HG03064 (cell line): Measurements from ENCODE around the gene SETBP1.

Experiments used
- ATAC-seq: cut with Tn5 transposase; IDR thresholded peaks from one replicate; pipeline ENCODE4 v1.9.1; 2021; ENCODE audit warnings: low read depth; ENCODE audit not compliant: unreplicated experiment

SETBP1 gene

DNA sequence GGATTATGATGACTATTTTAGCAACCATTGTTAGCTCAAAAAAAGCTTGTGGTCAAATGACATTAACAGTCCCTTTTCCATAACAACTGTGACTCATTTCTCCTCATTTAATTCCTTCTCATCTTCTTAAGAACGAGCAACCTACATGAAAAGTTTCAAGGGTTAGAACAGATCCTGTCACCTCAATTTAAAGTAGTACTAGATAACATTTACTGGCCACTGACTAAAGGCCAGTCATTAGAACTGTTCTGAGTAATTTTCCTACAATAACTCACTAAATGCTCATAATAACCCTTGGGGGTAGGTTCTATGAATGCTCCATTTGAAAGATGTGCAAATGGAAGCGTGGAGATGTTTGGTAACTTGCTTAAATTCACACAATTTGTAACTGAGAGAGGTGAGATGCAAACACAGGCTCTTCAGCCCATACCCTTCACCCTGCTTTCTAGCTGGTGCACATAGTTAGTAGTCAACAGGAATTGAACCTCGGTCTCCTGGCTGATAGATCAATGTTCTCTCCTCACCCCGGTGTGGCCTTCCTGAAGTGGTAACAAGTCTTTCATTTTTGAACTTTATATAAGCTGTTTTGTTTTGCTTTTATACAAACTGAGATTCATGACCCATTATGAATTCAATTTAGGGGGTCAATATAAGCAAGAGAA lies 212.5 kb downstream of the SETBP1 start:
- ATAC-seq = no peak

DNA sequence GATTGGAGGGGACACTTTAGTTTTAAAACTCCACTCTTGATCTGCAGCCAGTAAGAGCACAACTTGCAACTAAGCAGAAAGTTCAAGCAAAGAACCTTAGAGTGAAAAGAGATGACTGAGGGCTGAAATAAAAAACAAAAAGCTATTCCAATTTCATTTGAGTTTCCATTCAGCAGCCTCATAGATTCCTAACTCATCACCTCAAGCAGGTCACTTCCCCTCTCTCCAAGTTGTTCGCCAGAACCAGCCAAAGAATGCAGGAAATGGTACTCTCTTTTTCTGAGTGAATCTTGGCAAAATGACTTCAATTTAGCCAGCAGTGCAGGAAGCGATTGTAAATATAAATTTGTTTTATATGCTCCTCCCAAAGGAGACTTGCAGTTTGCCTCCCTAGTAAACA lies 213.3 kb downstream of the SETBP1 start:
- no peak for ATAC-seq

- ATAC-seq = no peak
Observed at GRCh38 chr18:44895176-44895798, 214.6 kb downstream of the SETBP1 start.

- ATAC-seq = no peak
Observed at GRCh38 chr18:44896846-44897245, 216.2 kb downstream of the SETBP1 start.

DNA sequence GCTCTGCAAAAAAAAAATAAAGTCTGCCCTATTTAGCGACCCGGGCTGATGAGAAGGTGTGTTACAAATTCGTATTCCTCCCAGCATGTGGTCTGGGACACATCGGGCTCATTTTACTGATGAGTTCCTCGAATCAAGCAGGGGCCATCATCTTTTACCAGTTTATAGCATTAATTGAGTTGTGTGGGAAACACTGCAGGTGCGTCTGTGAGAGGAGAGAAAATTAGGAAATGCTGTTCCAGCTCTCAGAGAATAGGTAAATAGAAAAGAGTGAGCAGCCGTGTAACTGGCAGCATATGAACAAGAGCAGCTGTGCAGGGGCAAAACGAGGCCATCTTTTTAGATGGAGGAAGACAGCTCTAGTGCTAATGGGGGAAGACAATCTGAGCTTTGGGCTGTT lies 216.7 kb downstream of the SETBP1 start:
- ATAC-seq = no peak

DNA sequence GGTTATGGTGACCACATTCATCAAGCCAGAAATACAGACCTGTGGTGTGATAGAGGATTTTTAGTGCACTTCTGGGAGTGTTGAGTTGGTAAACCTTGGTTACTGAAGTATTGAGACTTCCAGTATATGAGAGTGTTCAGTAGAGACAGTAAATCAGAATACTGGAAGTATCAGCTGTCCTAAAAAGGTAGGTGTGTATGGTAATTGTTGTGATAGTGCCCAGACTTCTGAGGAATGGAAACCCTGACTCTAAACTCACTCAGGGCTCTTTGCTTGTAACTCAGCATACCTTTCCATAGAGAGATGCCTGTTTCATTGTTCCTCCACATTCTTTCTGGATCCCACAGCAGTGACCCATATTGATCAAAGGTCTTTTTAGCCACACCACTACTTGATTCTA lies 217.1 kb downstream of the SETBP1 start:
- no peak for ATAC-seq

DNA sequence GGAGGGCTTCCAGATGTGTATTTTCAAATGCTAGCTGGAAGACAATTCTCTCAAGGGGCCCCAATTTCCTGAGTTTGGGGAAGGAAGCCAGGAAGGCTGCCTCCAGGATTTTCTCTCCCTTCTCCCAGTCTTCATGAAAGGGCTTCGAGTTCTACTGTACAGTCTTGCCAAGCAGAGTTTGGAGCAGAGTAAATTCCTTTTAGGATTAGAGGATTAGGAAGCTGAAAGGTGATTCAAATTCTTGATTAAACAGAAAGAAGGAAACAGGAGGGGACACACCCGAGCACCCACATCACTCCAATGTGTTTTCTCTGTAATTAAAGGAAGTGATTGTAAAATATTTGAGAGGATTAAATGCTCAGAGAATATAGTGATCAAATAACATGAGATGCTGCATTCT lies 217.8 kb downstream of the SETBP1 start:
- no peak for ATAC-seq

DNA sequence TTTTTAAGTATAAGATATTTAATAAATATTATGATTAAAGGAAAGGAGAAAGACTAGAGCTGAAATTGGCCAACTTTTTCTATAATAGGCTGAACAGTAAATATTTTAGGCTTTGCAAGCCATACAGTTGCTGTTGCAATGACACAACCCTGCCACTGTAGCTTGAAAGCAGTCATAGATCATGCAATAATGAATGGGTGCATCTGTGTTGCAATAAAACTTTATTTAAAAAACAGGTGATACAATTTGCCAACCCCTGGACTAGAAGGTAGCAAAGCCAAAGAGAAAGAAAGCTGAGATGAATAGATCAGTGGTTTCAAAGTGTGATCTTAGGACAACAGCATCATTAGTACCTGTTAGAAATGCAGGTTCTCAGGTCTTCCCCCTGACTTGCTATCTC lies 219.1 kb downstream of the SETBP1 start:
- ATAC-seq = no peak

DNA sequence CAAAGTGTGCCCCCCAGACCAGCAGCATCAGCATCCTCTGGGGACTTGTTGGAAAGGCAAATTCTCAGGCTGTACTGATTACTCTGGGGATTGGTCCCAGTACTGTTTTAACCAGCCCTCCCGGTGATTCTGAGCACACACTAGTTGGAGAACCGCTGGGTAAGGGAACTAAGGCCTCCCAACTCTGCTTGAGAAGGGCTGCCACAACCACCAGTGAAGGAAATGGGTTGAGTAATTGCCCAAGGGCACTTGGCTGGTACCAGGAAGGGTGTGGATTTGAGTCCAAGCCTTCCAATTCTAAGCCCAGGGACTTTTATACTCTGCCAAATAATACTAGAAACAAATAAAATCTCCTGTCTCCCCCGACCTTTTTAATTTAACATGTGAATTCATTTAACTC lies 219.9 kb downstream of the SETBP1 start:
- no peak for ATAC-seq

- ATAC-seq = no peak
Observed at GRCh38 chr18:44901283-44901682, 220.6 kb downstream of the SETBP1 start.

DNA sequence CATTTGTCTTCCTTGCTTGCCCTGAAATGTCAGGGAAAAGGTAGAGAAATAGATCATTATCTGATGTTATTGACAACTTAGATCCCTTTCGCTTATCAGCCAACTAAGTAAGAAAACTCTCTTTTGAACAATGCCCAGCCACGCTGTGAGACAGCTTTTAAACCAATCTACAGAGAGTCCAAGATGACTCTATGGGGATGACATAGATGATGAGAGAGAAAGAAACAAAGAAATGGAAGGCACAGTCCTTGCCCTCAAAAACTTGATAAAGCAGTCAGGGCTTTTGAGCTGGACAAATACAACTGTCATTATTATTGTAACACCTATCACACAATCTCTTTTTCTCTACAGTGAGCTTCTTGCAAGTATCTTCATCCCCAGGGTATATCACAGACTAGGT lies 222.6 kb downstream of the SETBP1 start:
- no peak for ATAC-seq

DNA sequence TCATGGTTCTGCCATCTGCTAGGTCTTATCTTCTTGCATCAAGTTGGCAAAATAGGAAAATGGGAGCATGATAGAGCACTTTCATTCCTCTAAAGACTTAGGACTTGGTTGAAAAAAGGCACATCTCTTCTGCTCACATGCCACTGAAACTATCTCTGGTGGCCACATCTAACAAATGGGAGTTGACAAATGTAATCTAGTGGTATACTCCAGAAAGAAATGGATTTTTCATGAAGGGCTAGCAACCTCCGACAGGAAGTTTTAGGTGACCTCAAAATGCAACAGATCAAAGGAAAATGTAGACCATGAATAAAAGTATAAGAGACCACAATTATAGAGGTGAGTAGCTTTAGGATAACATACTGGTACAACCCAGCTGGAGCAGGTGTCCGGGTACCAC lies 224.1 kb downstream of the SETBP1 start:
- ATAC-seq = no peak

GRCh38 chr18:44909191-44909719 lies 228.6 kb downstream of the SETBP1 start:
- ATAC-seq = peak; percentile 88

DNA sequence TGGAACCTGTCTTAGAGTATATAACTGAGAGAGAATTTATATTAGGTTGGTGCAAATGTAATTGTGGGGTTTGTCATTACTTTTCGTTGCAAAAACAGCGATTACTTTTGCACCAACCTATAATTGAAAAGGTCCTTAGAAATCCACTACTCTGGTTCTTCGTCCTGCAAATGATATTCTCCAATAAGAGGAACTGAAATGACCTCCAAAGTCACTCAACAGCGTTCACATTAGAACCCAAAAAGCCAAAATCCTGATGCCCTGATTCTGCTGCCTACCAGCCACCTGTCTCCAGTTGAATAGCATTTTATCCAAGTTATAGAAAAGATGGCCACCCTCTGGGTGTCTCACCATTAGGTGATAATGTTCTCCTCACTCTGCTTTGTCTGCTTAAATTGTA lies 230.6 kb downstream of the SETBP1 start:
- no peak for ATAC-seq

DNA sequence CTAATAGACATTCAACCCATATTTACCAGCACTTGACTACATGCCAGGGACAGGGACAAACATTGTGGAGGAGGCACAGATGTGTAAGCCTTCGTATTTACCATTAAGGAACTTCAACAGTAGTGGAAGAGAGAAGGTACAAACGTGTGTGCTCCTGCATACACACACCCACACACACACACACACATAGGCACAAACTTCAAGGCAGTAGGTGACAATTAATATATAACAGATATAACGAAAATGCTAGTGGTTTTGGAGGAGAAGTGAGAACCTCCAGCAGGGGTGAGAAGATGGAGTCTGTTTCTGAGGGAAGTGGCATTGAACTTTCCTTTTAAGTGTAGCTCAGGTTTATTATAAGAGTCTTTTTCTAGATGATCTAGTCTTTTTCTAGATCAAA lies 231.1 kb downstream of the SETBP1 start:
- peak; percentile 46 for ATAC-seq

DNA sequence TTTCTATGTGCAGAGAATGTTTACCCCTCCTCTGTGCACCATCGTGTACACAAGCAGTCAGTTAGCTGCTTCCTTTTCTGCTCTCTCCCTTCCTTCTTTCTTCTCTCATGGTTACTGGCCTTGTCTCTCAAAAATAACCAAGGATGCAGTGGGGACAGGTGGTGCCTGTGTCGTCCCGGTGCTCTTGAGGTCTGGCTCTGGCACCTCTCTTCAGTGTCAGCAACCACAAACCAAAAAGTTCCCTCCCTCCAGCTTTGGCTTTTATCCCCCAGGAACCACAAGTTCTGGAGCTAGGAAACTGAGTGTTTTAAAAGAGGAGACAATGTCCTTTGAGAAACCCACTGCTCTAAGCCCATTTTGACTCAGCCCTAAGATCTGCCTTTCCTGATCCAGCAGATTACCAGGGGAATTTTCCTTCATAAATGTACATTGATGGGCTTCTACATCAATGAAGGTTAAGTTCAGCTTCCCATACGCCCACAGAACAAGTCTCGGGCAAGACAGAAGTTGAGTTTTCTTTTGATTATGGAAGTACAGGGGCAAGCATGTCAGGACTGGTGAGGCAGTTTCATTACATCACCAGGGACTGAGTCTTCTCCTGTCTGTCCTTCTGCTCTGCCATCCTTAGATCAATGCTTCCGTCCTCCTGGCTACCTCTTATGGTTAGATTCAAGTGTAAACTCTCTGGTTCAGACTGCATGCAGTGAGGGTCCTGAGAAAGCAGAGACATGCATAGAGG lies 232.2 kb downstream of the SETBP1 start:
- no peak for ATAC-seq

DNA sequence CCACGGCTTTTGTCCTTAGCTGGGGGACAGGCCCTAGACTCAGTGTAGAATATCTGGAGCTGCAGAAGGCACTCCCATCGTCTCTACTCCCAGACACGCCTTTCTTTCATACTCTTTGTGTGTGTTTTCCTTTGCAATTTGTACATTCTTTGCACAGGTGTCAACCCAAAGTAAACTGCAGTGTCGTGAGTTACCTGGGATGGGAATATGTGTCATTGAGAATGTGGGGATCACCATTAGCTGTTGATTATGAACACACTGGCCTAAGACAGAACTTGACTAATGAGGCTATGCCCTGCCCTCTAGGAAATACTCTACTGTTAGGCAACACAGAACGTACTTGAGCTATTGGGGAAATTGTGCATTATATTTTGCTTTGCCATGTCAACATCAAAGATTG lies 233.3 kb downstream of the SETBP1 start:
- ATAC-seq = no peak

- ATAC-seq = no peak
Observed at GRCh38 chr18:44915213-44915612, 234.5 kb downstream of the SETBP1 start.

DNA sequence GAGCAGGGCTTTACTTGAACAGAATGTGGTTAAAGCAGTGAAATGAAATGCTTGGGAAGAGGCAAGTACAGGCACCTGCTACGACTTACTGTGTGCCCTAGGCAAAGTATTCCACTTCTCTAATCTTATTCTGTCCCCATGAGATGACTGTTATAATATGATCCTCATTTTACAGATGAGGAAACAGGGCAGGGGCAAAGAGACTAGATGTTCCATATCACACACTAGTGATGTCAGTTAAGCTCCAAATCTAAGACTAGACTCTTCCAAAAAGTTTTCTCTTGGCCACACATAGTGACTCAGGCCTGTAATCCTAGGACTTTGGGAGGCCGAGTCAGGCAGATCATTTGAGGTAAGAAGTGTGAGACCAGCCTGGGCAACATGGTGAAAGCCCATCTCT lies 235.0 kb downstream of the SETBP1 start:
- ATAC-seq = no peak

DNA sequence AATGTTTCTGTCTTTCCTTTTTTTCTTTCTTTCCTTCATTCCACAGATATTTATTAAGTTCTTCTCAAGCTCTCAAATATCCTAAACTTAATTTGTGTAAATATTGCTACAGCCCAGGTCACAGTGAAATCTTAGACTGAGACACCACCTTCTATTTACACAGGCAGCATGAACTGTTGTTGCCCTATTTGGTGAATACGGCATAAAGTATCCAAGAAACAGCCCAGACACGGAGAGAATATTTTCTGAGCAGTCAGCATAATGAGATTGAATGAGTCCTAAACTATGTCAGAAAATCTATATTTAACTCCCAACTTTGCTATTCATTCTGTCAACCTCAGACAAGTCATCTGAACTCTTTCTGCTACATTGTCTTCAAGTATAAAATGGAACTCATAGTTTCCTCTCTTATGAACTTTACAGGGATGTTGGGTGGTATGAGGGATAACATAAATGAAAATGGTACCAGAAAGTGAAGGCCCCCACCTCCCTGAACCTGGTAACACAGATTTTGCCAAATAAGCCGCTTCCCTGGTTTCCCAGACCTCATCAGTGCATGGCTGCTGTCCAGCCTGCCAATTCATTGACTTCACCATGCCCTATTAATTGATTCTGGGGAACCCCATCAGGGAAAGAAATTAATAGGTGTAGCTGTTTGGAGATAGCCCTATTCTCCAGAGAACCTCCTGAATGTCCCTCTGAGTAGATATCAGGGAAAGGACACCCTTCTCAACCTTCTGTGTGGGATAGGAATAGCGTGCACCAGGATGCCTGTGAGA lies 235.9 kb downstream of the SETBP1 start:
- ATAC-seq = no peak
